ENCODE measurements around the gene CDHR2. TPM values are rescaled to one million over a fixed set of nuclear protein-coding genes. Genes with fewer than 3 reads are reported as not detected.

Gene CDHR2
- total and polyA plus RNA-seq, 2 of the 13 experiments (the other 11 are each of a cell fraction or from before 2014, with no cell fraction given): 17.9 to 20.9 TPM

- TF ChIP-seq ATF3 (CRISPR knock-in tag; IDR thresholded peaks at IDR 0.05): no peak
- no peak for TF ChIP-seq SNAPC5 (CRISPR knock-in tag; IDR thresholded peaks at IDR 0.05; ENCODE audit: borderline replicate concordance)
- TF ChIP-seq TCF7L2 (IDR thresholded peaks at IDR 0.05; ENCODE audit: low read depth, low read length): no peak
- no peak for TF ChIP-seq SRSF1 (optimal IDR thresholded peaks at IDR 0.05; ENCODE audit: low read depth, low read length)
Measured at GRCh38 chr5:176612855-176613254, 63.7 kb downstream of the CDHR2 start (continued).

- in situ Hi-C loops (cut with HindIII; ENCODE audit: extremely low pct_ligation_motif_present, low pct_unique_long_range_greater_than_20kb) (no loop called here), intact Hi-C loops (cut with micrococcal nuclease; ENCODE audit: unreplicated experiment) (no loop called here)
- Histone ChIP-seq H3K79me2 (ENCODE audit: insufficient read depth, low read length) (no peaks in the 10 kb centered on the region), H3K9ac (ENCODE audit: insufficient read depth, low read depth, low read length) (no peak overlapping the region), H3K4me3 (replicated peaks in 1 of 3; ENCODE audit: insufficient read depth in 1 of 3, low read depth in 2 of 3, low read length in 3 of 3) (no peak overlapping the region), H3K9me3 (ENCODE audit: low read length) (no peaks in the 10 kb centered on the region), H3K27me3 (ENCODE audit: control insufficient read depth in 1 of 2, insufficient read depth in 2 of 2, low read length in 2 of 2) (peaks cover 5 to 27% of the 10 kb centered on the region in 2 experiments), H3K4me1 (ENCODE audit: insufficient read depth, low read length) (no peaks in the 10 kb centered on the region), H3K4me2 (ENCODE audit: low read depth, low read length) (no peak overlapping the region), H4K20me1 (ENCODE audit: insufficient read depth, low read length) (no peaks in the 10 kb centered on the region), H3K36me3 (replicated peaks in 1 of 2; ENCODE audit: control insufficient read depth in 1 of 2, insufficient read depth in 2 of 2, low read length in 2 of 2) (no peaks in the 10 kb centered on the region), H2AFZ (ENCODE audit: low read length) (no peak overlapping the region), H3K27ac (ENCODE audit: extremely low read length, insufficient read depth, low read length) (no peak overlapping the region)
- no peak for TF ChIP-seq MED1 (CRISPR knock-in tag; IDR thresholded peaks at IDR 0.05)
- TF ChIP-seq PHB2 (IDR thresholded peaks at IDR 0.05; ENCODE audit: partially characterized antibody): no peak
- TF ChIP-seq SIX4 (CRISPR knock-in tag; IDR thresholded peaks at IDR 0.05): no peak
- TF ChIP-seq NFKBIZ (CRISPR knock-in tag; IDR thresholded peaks at IDR 0.05): no peak
- BruUV-seq (replicated peaks): no TSS peak
- ATAC-seq (no peak), DNase-seq (ENCODE audit: low spot score) (no peak), FAIRE-seq (no peak)
- CTCF ChIA-PET (ENCODE audit: low intra/inter-chr PET ratio, low total read pairs): no interaction called here
- POLR2A ChIA-PET: no interaction called here
- WGBS (ENCODE audit: low lambda C conversion rate): 1% methylated on average over 8 of the region's 8 CpGs
Measured at GRCh38 chr5:176614805-176615478, 65.8 kb downstream of the CDHR2 start.

Measured in HepG2 (cell line).